Gastroesophageal sphincter (tissue), 4 donors: ENCODE data around the gene LEP. TPM values are rescaled to one million over a fixed set of nuclear protein-coding genes. Genes with fewer than 3 reads are reported as not detected.

ENCODE experiments used
- ATAC-seq: fragments of 150-250 bp; one replicate; pipeline ENCODE4 v1.9.1; 2016; ENCODE audit warnings: mild to moderate bottlenecking, moderate library complexity
- H3K27ac ChIP-seq, 4 donors: fragments of 200-600 bp; sonication (generic) in 3 of 4; 1 replicate in 3 of 4; 2 replicates in 1 of 4; pipeline ENCODE4 v1.5.1; 2016 to 2019
- H3K27me3 ChIP-seq: fragments of 200-600 bp; sonication (generic); one replicate; pipeline ENCODE4 v1.5.1; 2019
- H3K36me3 ChIP-seq, 2 donors: fragments of 200-600 bp; sonication (generic); one replicate each; pipeline ENCODE4 v1.5.1; 2019; ENCODE audit warnings: control low read depth in 1 of 2
- H3K4me1 ChIP-seq, 3 donors: fragments of 200-600 bp; sonication (generic); 1 replicate in 2 of 3; 2 replicates in 1 of 3; pipeline ENCODE4 v1.5.1; 2016 to 2019; ENCODE audit warnings: control low read depth in 2 of 3
- H3K4me3 ChIP-seq, 2 donors: fragments of 200-600 bp; sonication (generic); one replicate each; pipeline ENCODE4 v1.5.1; 2019; ENCODE audit warnings: mild to moderate bottlenecking in 1 of 2, moderate library complexity in 1 of 2
- H3K9me3 ChIP-seq, 3 donors: fragments of 200-600 bp; sonication (generic); one replicate each; pipeline ENCODE4 v1.5.1; 2017 to 2019; ENCODE audit warnings: control low read depth in 2 of 3
- CTCF ChIP-seq, 4 experiments: fragments of 200-600 bp in 2 of 4; fragments of 450-650 bp in 2 of 4; sonication (generic) in 1 of 4; IDR thresholded peaks; one replicate each; pipeline ENCODE4 v1.5.1; 2017 to 2019; ENCODE audit warnings: antibody characterized with exemption in 4 of 4, mild to moderate bottlenecking in 2 of 4, moderate library complexity in 2 of 4
- EP300 ChIP-seq: sonication (generic); formaldehyde crosslinking; IDR thresholded peaks from one replicate; pipeline ENCODE4 v1.6.1; 2017; ENCODE audit warnings: antibody characterized with exemption, mild to moderate bottlenecking
- POLR2A ChIP-seq, 2 donors: fragments of 450-650 bp; IDR thresholded peaks; one replicate each; pipeline ENCODE4 v1.6.1; 2017; ENCODE audit warnings: antibody characterized with exemption in 2 of 2, mild to moderate bottlenecking in 2 of 2, moderate library complexity in 1 of 2
- POLR2AphosphoS5 ChIP-seq: sonication (generic); formaldehyde crosslinking; IDR thresholded peaks from one replicate; pipeline ENCODE4 v1.6.1; 2017; ENCODE audit warnings: antibody characterized with exemption
- WGBS, 2 donors: methylation state at CpG; one replicate each; pipeline ENCODE4 v1.1.5; 2018; ENCODE audit warnings: low coverage in 1 of 2; 5-methylcytosine and 5-hydroxymethylcytosine counted together
- small RNA-seq, 4 donors: library from RNA; depleted of rRNA; stranded (forward); fragments of <200 nt; gene quantifications; one replicate each; pipeline ENCODE3, GENCODE V24; 2016
- total RNA-seq, 4 donors: library from RNA; depleted of rRNA; stranded (reverse); fragments of >200 nt; gene quantifications; one replicate each; pipeline ENCODE4 v1.1.0, GENCODE V29; 2016

The LEP gene
- total RNA-seq, 4 donors from 2014 or later: 0.15 to 6.6 TPM; not detected in 2

- no peak for ATAC-seq
- peaks cover 0 to 70% of the 10 kb centered on the region in 2 donors for H3K36me3 ChIP-seq
- TF ChIP-seq POLR2AphosphoS5: no peak
- no peak for TF ChIP-seq CTCF (IDR thresholded peaks at IDR 0.05)
- H3K27ac ChIP-seq: no peak overlapping the region
- H3K4me3 ChIP-seq: no peak overlapping the region
- H3K27me3 ChIP-seq: no peaks in the 10 kb centered on the region
- H3K9me3 ChIP-seq: no peaks in the 10 kb centered on the region
- 56% methylated on average over 9 of the region's 10 CpGs; no CpG with 5 or more reads in 1 of the 2 donors for WGBS, 2 donors
- H3K4me1 ChIP-seq: no peaks in the 10 kb centered on the region
These were observed 61.1 kb downstream of the LEP start for GRCh38 chr7:128302139-128302538.

- no peaks in the 10 kb centered on the region for H3K4me1 ChIP-seq
- no peak for ATAC-seq
- H3K27ac ChIP-seq: no peak overlapping the region
- peaks cover 0 to 80% of the 10 kb centered on the region in 2 donors for H3K36me3 ChIP-seq
- 100% methylated on average over 2 of the region's 2 CpGs; no CpG with 5 or more reads in 1 of the 2 donors for WGBS, 2 donors
- TF ChIP-seq POLR2AphosphoS5 (no peak), CTCF (IDR thresholded peaks at IDR 0.05) (no peak), EP300 (no peak), POLR2A (IDR thresholded peaks at IDR 0.05) (no peak)
- H3K27me3 ChIP-seq: no peaks in the 10 kb centered on the region
- H3K4me3 ChIP-seq: no peak overlapping the region
- no peaks in the 10 kb centered on the region for H3K9me3 ChIP-seq
These were observed 62.1 kb downstream of the LEP start for GRCh38 chr7:128303133-128303532.

- Histone ChIP-seq H3K27ac (no peak overlapping the region), H3K9me3 (no peaks in the 10 kb centered on the region), H3K4me1 (no peaks in the 10 kb centered on the region), H3K27me3 (no peaks in the 10 kb centered on the region), H3K36me3 (peaks cover 0 to 85% of the 10 kb centered on the region in 2 donors), H3K4me3 (no peak overlapping the region)
- whole genome bisulfite sequencing, 2 donors: 77% methylated on average over 5 of the region's 5 CpGs
- TF ChIP-seq EP300 (no peak), POLR2AphosphoS5 (no peak), CTCF (IDR thresholded peaks at IDR 0.05) (no peak), POLR2A (IDR thresholded peaks at IDR 0.05) (no peak)
- no peak for ATAC-seq
These were observed 62.6 kb downstream of the LEP start for GRCh38 chr7:128303643-128304042.

GRCh38 chr7:128304212-128304611, 63.1 kb downstream of the LEP start:
- no peak overlapping the region for H3K27ac ChIP-seq
- H3K4me3 ChIP-seq: no peak overlapping the region
- H3K4me1 ChIP-seq: no peaks in the 10 kb centered on the region
- TF ChIP-seq POLR2AphosphoS5 (no peak), POLR2A (IDR thresholded peaks at IDR 0.05) (no peak), CTCF (IDR thresholded peaks at IDR 0.05) (no peak)
- H3K36me3 ChIP-seq: peaks cover 0 to 91% of the 10 kb centered on the region in 2 donors
- ATAC-seq: no peak
- no peaks in the 10 kb centered on the region for H3K9me3 ChIP-seq
- no CpG with 5 or more reads among the region's 1 CpG for WGBS, 2 donors
- H3K27me3 ChIP-seq: no peaks in the 10 kb centered on the region

GRCh38 chr7:128307061-128307460, 66.0 kb downstream of the LEP start:
- H3K9me3 ChIP-seq: no peaks in the 10 kb centered on the region
- no peak for ATAC-seq
- WGBS, 2 donors: 100% methylated on average over 2 of the region's 2 CpGs; no CpG with 5 or more reads in 1 of the 2 donors
- no peaks in the 10 kb centered on the region for H3K27me3 ChIP-seq
- no peak for TF ChIP-seq POLR2AphosphoS5
- no peak for TF ChIP-seq POLR2A (IDR thresholded peaks at IDR 0.05)
- TF ChIP-seq EP300: no peak
- TF ChIP-seq CTCF (IDR thresholded peaks at IDR 0.05): no peak
- H3K27ac ChIP-seq: no peak overlapping the region
- peaks cover 0 to 100% of the 10 kb centered on the region in 2 donors for H3K36me3 ChIP-seq
- no peak overlapping the region for H3K4me3 ChIP-seq
- H3K4me1 ChIP-seq: no peaks in the 10 kb centered on the region

Small RNAs within 50 kb of the gene (small RNA-seq; reads per million reads assigned to genes)
- 0 to 1.4 (median 0.22) reads per million in 4 donors for gene MIR129-1

Other genes starting within 250 kb of the LEP start
- 1 to 10 TPM in 1 of 4 donors, under 1 TPM in 2, not detected in 1; 0.39 to 1.9 (median 0.82) TPM for gene LRRC4, start 209.8 kb upstream of the LEP start, total RNA-seq
- gene RBM28, start 102.6 kb downstream of the LEP start, total RNA-seq: 10 to 100 TPM; 12.7 to 27.1 (median 19.5) TPM
- gene PRRT4, start 120.4 kb downstream of the LEP start, total RNA-seq: 1 to 10 TPM in 1 of 4 donors, under 1 TPM in 3; 0.40 to 1.2 (median 0.82) TPM
- gene IMPDH1, start 168.7 kb downstream of the LEP start, total RNA-seq: 10 to 100 TPM; 36.9 to 87.1 (median 43.3) TPM
- gene HILPDA, start 214.6 kb downstream of the LEP start, total RNA-seq: 10 to 100 TPM in 1 of 4 donors, 1 to 10 TPM in 3; 2.8 to 19.0 (median 6.6) TPM
- gene METTL2B, start 235.5 kb downstream of the LEP start, total RNA-seq: 10 to 100 TPM; 20.4 to 29.8 (median 27.1) TPM